Measurements from ENCODE around the gene ALDH18A1.

DNA sequence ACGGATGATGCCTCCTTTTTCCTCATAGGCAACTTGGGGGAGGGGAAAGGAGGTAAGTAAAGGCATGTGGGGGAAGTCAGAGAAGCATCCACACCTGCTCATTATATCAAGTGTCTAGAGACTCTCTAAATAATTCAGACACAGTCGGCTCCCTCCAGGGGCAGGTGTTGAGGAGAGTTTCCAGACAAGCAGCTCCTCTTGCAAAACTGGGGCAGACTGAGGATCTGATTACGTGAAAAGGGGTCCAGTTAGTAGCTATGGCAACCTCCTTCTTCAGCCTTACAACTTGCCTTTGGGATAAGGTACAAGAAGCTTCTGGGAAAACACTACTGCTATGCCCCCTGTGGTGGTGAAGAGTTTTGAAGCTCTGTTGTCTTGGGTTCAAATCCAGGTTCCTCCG is 56.4 kb downstream of the ALDH18A1 start:
- no peak for TF ChIP-seq POLR2A (IDR thresholded peaks at IDR 0.05)
- TF ChIP-seq CTCF (IDR thresholded peaks at IDR 0.05): no peak

Measured in ovary (tissue), 3 donors.